GM21360 (cell line): ENCODE results near the gene OR10A5.
A peak's percentile ranks its signal among the peaks of the same experiment; 100 is the strongest.
"Not testable (repeated sequence)": the region's sequence is repeated elsewhere in the genome, so short reads cannot be mapped to it uniquely, and the experiment has no call there.

Experiments used
- ATAC-seq: cut with Tn5 transposase; IDR thresholded peaks from one replicate; pipeline ENCODE4 v1.9.1; 2021; ENCODE audit warnings: mild to moderate bottlenecking, moderate library complexity; ENCODE audit not compliant: unreplicated experiment

Gene OR10A5, protein sequence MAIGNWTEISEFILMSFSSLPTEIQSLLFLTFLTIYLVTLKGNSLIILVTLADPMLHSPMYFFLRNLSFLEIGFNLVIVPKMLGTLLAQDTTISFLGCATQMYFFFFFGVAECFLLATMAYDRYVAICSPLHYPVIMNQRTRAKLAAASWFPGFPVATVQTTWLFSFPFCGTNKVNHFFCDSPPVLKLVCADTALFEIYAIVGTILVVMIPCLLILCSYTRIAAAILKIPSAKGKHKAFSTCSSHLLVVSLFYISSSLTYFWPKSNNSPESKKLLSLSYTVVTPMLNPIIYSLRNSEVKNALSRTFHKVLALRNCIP

DNA sequence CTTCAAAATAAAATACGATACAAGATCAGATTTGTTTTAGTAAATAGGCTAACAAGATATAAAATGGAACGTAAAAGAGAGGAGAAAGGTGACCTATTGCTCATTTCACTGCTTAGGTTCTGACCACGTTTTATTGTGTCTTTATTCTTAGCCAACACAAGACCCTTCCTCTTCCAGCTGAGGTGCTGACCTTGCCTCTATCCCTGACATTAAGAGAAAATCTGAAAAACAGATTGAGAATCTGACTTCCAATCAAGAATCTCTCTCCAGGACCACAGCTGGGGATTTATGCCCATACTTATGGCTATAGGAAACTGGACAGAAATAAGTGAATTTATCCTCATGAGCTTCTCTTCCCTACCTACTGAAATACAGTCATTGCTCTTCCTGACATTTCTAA is at the start of gene OR10A5:
Gene OR10A5 (plus strand): TSS at position 301 of the 400 bp plus-strand sequence. CDS start 0 bp downstream, at position 301.
- no peak for ATAC-seq

DNA sequence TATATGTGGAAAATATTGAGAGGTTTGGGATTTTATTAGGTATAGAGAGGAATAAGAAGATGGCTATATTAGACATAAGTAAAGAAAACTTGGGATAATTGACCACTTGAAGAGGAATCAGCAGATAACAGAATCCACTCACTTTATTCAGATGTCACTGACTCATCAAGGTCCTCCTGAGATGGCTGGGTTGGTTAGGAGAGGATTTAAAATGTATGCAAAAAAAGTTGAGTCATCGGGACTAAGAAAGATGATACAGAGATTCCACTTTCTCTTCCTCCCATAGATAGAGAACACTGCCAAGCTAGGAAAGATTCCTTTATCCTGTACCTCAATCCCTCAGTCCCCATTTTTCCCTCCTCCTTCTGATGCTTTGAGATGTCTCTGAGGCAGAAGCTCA is 46.1 kb upstream of the OR10A5 start, which contains the start of gene OR6A2:
Gene OR6A2 (minus strand): TSS at position 288 of the 400 bp plus-strand sequence. CDS start 3,981 bp downstream, outside the sequence.
- ATAC-seq = no peak

DNA sequence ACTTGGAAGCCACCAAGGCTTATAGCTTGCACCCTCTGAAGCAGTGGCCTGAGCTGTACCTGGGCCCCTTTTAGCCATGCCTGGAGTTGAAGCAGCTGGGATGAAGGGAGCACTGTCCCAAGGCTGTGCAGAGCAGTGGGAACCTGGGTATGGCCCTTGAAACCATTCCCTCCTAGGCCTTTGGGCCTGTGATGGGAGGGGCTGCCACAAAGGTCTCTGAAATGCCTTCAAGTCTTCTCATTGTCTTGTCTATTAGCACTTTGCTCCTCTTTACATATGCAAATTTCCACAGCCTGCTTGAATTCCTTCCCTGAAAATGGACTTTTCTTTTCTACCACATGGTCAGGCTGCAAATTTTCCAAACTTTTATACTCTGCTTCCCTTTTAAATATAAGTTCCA is 44.4 kb upstream of the OR10A5 start:
- ATAC-seq = not testable (repeated sequence)

DNA sequence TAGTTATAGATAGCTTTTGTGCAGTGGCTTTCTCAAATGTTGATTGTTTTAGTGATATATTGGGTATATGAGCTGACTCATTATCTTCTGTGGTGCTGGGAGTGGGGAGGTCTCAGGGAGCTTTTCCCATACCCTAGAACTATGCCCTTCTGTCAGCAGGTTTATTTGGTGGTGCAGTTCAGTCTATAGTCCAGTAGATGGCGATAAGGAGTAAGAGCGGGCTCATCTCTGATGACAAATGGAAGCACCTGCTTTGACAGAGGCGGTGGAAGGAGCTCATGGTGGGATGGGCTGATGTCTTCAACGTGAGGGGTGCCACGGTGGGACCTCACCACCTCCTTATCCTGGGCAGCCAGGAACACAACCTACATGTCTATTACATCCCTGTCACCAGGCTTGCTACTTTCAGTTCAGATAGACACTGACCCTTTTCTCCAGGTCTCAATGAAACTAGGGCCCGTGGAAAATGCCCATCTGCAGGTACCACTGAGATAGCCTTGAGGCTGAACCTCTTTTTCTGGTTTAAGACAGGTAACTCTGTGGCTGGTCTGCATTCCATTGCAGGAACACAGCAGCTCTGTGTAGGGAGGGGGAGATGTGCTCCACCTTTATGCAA is 33.0 kb upstream of the OR10A5 start:
- peak; percentile 74 for ATAC-seq

DNA sequence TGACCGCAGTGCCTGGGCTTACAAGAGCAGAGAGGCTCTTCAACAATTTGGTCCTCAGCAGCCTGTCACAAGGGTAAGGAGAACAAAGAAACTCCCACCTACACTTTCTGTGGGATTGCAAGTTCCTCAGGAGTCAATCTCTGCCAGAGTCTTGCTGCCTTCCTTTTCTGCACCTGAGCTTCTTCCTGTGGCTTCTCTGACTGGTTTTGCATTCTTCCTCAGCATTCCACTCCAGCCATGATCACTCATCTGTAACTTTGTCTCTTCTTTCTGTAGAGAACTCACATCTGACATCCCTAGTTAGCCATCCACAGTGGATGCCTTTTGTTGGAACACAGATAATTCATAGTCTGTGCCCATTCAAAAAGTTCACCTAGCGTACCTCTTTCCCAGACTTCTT is 31.8 kb upstream of the OR10A5 start:
- ATAC-seq = no peak

DNA sequence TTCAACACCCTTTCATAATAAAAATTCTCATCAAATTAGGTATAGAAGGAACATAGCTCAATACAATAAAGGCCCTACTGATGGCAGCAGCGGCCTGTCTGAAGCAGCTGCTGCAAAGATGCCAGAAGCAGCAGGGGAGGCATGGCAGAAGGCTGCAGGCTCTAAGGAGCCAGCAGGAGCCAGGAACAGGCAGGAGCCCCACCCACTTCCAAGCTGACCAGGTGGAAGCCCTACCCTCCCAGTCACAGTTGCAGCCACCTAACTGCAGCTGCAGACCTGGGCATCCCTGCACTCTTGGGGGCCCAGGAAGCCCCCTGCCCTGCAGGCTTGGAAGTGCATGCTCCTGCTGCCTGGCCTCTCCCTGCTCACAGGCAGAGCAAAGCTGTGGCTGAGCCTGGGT is 27.8 kb upstream of the OR10A5 start:
- ATAC-seq = no peak

DNA sequence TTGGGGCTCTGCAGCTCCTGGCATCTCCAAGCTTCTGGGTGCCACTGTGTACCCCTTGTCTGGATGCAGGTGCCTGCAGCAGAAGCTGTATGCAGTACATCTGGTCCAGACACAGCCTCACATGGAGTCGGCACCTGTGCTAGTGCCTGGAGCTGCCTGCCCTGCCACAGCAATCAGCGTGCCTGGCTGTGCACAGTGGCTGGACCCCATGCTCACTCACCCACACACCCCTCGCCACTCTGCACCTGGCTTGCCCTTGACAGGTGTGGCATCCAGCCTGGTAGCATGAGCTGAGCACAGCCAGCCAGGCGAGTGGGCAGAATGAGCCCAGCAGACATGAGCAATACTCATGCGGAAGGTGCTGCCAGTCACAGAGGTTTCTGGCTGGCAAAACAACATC is 26.5 kb upstream of the OR10A5 start:
- no peak for ATAC-seq

DNA sequence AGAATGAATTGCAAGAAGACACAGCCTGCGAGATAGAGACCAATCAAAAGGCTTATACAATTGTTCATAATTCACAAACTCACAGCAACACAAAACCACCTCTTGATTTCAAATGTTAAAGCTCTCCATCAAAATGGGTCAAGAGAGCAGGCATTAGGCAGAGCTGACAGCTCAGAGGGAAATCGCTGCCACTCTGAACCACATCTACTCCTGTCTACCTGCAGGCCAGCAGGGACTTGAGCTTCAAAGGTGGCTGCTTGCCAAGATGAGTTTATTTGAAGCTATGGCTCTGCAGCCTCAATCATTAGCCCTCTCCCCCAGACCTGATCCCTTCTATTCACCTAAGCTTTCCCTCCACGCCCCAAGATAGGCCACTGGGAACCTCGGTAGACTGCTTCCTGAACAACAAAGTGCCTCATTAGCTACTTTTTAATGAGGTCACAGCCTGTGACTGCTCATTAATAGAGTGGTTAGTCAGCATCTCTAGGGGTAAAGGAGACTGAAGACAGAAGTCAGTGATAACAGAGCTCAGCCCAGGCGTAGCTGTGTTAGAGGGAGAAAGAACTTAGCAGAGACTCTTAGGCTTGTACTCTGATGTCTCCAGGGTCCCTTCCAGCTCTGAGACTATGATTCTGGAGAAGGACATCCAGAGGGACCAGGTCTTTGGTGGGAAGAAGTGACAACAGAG is 21.2 kb upstream of the OR10A5 start:
- ATAC-seq = no peak

DNA sequence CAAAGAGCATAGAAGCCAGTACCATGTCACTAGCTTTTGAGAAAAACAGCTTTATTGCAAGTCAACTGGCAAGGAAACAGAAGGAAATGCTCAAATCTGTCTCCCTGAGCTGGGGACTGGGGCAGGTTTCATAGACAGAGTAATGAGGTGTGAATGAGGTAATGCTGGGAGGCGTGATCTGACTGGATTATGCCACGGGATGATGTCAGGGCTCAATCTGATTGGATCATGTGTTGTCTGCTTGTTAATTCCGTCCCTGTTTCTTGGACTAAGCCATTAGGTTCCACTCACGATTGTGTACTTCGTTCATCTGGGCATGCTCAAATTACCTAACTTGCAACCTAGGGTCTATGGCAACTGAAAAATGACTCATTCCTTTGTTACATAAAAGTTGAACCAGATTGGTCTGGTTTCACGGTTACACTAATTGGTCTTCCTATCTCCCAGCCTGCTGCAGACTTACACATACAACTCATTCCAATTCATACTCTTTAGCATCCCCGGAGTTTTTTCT is 20.2 kb upstream of the OR10A5 start:
- ATAC-seq = no peak

DNA sequence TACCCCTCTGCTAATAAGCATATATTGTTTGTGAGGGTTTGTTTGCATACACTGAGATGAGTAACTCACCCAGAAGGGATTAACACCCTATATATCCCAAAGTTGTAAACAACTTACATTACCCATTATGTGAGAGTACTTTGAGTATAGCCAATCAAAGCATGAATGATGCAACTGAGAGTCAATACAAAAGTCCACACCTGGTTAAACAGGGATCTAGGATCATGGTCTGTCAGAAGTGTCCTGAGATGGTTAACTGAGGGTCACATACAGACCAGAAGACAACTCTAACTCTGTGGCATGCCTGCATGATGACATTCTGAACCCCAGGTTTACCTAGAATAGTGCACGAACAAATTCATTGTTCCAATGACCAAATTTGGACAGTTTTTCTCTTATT is 17.4 kb upstream of the OR10A5 start:
- no peak for ATAC-seq

DNA sequence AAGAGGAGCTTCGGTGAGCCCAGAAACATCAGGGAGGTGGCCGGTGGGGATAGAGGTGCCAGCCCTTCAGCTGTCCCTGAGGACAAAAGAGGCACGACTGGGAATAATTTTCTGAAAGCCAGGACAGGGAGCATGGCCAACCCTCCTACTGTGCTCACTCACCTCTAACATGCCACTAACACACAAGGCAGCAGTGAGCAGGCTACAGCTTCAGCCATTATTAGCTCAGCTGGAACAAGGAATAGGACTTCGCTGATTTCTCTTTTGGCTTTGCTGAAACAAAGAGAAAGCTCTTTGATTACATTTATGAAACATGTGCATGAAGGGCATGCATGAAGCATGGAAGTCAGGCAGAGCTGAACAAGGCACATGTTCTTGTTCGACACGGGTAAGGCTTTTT is 12.1 kb upstream of the OR10A5 start:
- ATAC-seq = no peak

DNA sequence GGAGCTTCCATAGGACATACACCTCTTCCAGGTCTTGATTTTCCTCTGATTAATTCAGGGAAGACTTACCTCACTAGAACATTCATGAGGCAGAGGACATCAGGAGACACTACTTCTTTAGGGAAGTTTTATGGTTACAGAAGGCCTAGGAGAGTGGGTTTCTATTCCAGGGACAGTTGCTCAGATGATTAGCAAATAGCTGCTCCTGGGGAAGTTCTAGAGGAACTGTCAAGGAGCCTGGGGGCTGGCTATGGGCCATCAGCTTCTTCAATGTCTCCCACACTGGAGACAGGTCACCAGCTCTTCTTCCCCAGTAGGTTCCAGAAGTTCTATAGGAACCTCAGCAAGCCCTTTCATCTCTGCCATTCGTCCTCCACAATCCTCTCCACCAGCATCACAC is 11.5 kb upstream of the OR10A5 start:
- no peak for ATAC-seq

DNA sequence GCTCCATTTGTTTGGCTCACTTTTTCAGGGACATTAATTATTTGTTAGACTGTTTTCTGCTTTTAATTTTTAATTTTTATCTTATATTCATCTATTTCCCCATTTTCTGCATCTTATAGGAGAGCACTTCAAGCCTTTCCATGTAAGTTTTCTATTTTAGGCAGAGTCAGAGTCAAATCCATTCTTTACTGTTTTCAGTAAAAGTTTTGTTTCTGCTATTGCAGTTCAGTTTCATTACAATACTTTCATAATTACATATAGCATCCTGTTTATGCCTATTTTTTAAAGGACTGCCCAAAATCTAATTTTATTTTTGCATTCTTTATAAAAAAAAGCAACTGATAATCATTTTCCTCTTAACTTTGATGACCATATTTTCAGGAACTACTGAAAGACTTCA is 3.8 kb upstream of the OR10A5 start:
- ATAC-seq = no peak

DNA sequence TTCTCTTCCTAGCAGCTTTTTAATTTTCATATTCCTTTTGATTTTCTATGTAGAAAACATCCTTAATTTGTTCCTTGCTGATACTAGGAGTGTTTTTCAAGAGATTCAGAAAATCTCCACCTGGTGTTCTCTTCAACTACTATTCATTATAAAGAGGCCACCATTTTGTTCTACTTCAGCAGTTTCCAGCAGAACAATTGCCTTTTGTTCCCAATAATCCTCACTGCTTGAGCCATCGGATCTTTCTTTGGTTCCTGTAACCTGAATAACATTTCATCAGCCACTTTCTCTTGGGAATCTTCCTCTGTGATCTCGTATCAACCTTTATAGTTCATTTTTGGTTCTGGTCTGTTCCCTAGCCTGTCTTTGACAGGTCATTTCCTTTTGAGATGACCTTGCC is 1.8 kb upstream of the OR10A5 start:
- ATAC-seq = no peak

DNA sequence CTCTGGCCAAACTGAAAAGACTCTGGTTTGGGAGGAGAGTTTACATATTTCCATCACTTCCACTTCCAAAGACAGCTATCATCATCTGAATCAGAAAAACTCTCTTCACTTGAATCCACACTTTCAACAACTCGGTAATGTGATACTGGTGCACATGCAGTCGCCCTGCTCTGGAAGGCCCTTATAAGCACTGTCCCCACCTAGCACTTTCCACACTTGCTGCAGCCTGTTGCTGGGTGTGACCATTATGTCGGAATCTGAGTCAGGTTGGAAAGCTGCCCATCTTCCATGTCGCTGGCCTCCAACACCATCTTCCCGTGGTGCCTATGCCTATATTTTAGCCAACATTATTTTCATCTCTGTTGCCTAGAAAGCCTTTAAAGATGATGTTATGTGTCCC is 1.1 kb upstream of the OR10A5 start:
- no peak for ATAC-seq

DNA sequence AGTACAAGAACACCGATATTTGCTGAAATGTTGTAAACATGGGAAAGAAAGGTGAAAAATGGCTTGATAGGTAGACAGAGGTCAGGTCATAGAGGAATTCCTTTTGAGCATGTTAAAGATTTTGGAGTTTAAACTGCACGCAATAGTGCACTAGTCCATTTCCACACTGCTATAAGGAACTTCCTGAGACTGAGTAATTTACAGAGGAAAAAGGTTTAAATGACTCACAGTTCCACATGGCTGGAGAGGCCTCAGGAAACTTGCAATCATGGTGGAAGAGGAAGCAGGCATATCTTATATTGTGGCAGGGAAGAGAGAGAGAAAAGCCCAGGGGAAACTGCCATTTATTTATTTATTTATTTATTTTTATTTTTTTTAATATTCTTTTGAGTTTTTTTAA is 5.0 kb downstream of the OR10A5 start:
- no peak for ATAC-seq

DNA sequence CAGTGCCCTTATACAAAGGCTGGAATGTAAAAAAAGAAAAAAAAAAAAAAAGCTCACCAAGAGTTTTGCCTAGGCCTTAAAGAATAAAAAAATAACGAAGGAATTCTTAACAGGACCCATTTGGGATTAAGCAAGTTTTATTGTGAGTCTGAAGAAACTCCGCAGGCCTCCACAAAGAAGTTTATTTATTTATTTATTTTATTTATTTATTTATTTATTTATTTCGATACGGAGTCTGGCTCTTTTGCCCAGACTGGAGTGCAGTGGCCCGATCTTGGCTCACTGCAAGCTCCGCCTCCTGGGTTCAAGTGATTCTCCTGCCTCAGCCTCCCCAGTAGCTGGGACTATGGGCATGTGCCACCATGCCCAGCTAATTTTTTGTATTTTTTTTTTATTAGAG is 9.3 kb downstream of the OR10A5 start:
- ATAC-seq = not testable (repeated sequence)

DNA sequence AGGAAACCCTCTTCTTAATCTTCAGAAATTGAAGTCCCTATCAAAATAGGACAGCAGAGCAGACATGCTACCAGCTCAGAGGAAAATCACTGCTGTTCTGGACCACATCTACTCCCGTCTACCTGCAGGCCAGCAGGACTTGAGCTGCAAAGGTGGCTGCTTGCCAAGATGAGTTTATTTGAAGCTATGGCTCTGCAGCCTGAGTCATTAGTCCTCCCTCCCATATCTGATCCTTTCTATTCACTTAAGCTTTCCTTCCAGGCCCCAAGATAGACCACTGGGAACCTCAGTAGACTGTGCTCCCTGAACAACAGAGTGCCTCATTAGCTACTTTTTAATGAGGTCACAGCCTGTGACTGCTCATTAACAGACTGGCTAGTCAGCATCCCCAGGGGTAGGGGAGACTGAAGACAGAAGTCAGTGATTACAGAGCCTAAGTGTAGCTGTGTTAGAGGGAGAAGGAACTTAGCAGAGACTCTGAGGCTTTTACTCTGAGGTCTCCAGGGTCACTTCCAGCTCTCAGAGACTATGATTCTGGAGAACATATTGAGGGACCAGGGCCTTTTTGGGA is 10.6 kb downstream of the OR10A5 start:
- ATAC-seq = no peak

DNA sequence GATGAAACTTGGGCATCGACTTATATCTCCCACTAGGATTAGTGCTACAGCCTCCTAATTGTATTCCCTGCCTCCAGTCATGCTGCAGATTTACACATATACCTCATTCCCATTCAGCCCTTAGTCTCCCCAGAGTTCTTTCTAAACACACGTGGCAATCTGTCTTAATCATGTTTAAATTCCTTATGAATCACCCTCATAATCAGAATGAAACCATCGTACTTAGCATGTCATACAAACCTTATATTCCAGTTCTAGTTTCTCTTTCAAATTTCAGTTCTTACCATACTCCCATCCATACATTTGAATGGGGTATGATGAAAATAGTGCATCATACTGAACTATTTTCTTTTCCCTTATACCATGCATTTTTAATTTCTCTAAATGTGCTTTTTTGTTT is 11.4 kb downstream of the OR10A5 start:
- ATAC-seq = peak; percentile 70

DNA sequence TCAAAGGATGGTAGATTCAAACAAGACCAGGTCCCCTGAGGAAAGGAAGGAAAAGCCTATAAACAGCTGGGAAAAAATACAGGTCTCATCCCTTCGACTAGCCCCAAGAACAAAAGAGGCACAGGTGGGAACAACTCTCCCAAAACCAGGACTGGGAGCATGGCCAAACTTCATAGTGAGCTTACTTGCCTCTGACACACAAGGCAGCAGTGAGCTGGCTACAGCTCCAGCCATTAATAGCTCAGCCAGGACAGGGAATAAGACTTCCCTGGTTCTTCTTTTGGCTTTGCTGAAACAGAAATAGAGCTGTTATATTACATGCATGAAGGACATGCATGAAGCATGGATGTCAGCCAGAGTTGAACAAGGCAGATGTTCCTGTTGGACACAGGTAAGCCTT is 17.5 kb downstream of the OR10A5 start, which contains the start of gene OR10A2:
Gene OR10A2 (plus strand): TSS at position 97 of the 400 bp plus-strand sequence. CDS start 6,698 bp downstream, outside the sequence.
- ATAC-seq = no peak

DNA sequence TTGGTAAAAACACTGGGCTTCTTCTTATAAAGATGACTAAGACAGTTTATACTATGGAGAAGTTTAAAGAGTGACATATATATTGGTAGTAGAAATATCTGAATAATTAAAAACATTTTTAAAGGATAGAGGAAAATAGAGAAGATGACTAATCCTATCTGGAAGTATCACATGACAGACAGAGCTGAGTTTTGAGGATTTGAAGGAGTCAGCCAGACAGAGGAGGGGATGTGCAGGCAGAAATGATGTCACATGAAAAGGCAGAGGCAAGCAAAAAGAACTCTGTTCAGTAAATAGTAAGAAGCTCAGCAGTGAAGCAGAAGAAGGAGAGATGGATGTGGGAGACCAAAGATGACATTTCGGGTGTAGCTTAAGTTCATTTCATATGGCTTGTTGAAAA is 19.0 kb downstream of the OR10A5 start:
- ATAC-seq = no peak
